MCF 10A (cell line): ENCODE data around the gene ZFP92. TPM values are rescaled to one million over a fixed set of nuclear protein-coding genes. Genes with fewer than 3 reads are reported as not detected.

Experiments used
- BruUV-seq: library from RNA; stranded (reverse); fragments of 400-500 nt; replicated peaks from 2 replicates; lab custom pipeline; 2021; lab: Mats Ljungman, UMichigan
- CTCF ChIA-PET: fragments of 300-600 bp; sonication (Branson Sonifier 250); formaldehyde crosslinking; extraction: SDS; loops from one replicate; lab custom pipeline; 2021; ENCODE audit warnings: antibody characterized with exemption, inconsistent platforms; lab: Yijun Ruan, JAX
- POLR2A ChIA-PET: fragments of 300-600, 350-650 bp; sonication (Branson Sonifier 250); formaldehyde crosslinking; extraction: SDS; loops from one replicate; lab custom pipeline; 2020; ENCODE audit warnings: antibody characterized with exemption, inconsistent platforms; lab: Yijun Ruan, JAX
- DNase-seq: peaks from one replicate; pipeline ENCODE4 v3.0.0-alpha.2; 2018; ENCODE audit not compliant: unreplicated experiment
- H3K27ac Mint-ChIP-seq: one replicate; pipeline ENCODE4 v1.8.0; 2022; ENCODE audit warnings: mild to moderate bottlenecking, low read depth, mixed read lengths; ENCODE audit not compliant: unreplicated experiment
- H3K27me3 Mint-ChIP-seq: one replicate; pipeline ENCODE4 v1.8.0; 2022; ENCODE audit warnings: mixed read lengths; ENCODE audit not compliant: insufficient read depth, unreplicated experiment
- H3K36me3 Mint-ChIP-seq: one replicate; pipeline ENCODE4 v1.8.0; 2022; ENCODE audit warnings: mild to moderate bottlenecking, moderate library complexity, mixed read lengths; ENCODE audit not compliant: insufficient read depth, unreplicated experiment
- H3K4me1 Mint-ChIP-seq: one replicate; pipeline ENCODE4 v1.8.0; 2022; ENCODE audit warnings: mixed read lengths; ENCODE audit not compliant: insufficient read depth, unreplicated experiment
- H3K4me3 Mint-ChIP-seq: one replicate; pipeline ENCODE4 v1.8.0; 2022; ENCODE audit warnings: mild to moderate bottlenecking, moderate library complexity, mixed read lengths; ENCODE audit not compliant: unreplicated experiment
- H3K9me3 Mint-ChIP-seq: one replicate; pipeline ENCODE4 v1.8.0; 2022; ENCODE audit warnings: mixed read lengths; ENCODE audit not compliant: unreplicated experiment
- CTCF ChIP-seq: fragments of 200-600 bp; IDR thresholded peaks from one replicate; pipeline ENCODE4 v1.8.0; 2022; ENCODE audit warnings: antibody characterized with exemption, mild to moderate bottlenecking; ENCODE audit not compliant: unreplicated experiment
- intact Hi-C: fragments of 100-400 bp; cut with micrococcal nuclease; formaldehyde crosslinking; loops from 2 replicates; pipeline ENCODE4 v1.14.1; 2022
- total RNA-seq: library from RNA; stranded (reverse); gene quantifications from 2 replicates; pipeline ENCODE4 v1.2.3, GENCODE V29; 2022

The ZFP92 gene
- total RNA-seq, 1 experiment from 2014 or later: not detected

- ChIA-PET CTCF (no interaction called here), POLR2A (no interaction called here)
- TF ChIP-seq CTCF: no peak
- no peak overlapping the region for H3K4me3 Mint-ChIP-seq
- intact Hi-C loops: no loop called here
- H3K9me3 Mint-ChIP-seq: no peaks in the 10 kb centered on the region
- no peak overlapping the region for H3K27ac Mint-ChIP-seq
- no peaks in the 10 kb centered on the region for H3K36me3 Mint-ChIP-seq
- H3K4me1 Mint-ChIP-seq: no peaks in the 10 kb centered on the region
- peaks cover 46% of the 10 kb centered on the region for H3K27me3 Mint-ChIP-seq
- BruUV-seq: no TSS peak
- no peak for DNase-seq
Measured at GRCh38 chrX:153416781-153417450, 5.6 kb downstream of the ZFP92 start.

- H3K9me3 Mint-ChIP-seq: no peaks in the 10 kb centered on the region
- no peaks in the 10 kb centered on the region for H3K36me3 Mint-ChIP-seq
- TF ChIP-seq CTCF: no peak
- H3K4me3 Mint-ChIP-seq: no peak overlapping the region
- no peak for DNase-seq
- H3K4me1 Mint-ChIP-seq: no peaks in the 10 kb centered on the region
- no TSS peak for BruUV-seq
- CTCF ChIA-PET: no interaction called here
- no peak overlapping the region for H3K27ac Mint-ChIP-seq
- intact Hi-C loops: no loop called here
- POLR2A ChIA-PET: no interaction called here
- peaks cover 39% of the 10 kb centered on the region for H3K27me3 Mint-ChIP-seq
Measured at GRCh38 chrX:153417637-153418036, 6.4 kb downstream of the ZFP92 start.

- BruUV-seq: no TSS peak
- no peak for DNase-seq
- Mint-ChIP-seq H3K4me1 (no peaks in the 10 kb centered on the region), H3K27me3 (peaks cover 29% of the 10 kb centered on the region), H3K4me3 (no peak overlapping the region), H3K9me3 (no peaks in the 10 kb centered on the region), H3K27ac (no peak overlapping the region), H3K36me3 (no peaks in the 10 kb centered on the region)
- intact Hi-C loops: no loop called here
- no peak for TF ChIP-seq CTCF
- POLR2A ChIA-PET: no interaction called here
- CTCF ChIA-PET: interaction anchor here (0.6 kb wide), 2 partner anchors 87 to 438 kb away, joined by 3 read pairs; partner anchors contain the start of gene ZNF275
Measured at GRCh38 chrX:153420851-153421599, 9.8 kb downstream of the ZFP92 start.

GRCh38 chrX:153421856-153422255 is 10.6 kb downstream of the ZFP92 start:
- TF ChIP-seq CTCF: no peak
- no peak overlapping the region for H3K4me3 Mint-ChIP-seq
- no TSS peak for BruUV-seq
- H3K9me3 Mint-ChIP-seq: no peaks in the 10 kb centered on the region
- POLR2A ChIA-PET: no interaction called here
- no peak for DNase-seq
- no peaks in the 10 kb centered on the region for H3K36me3 Mint-ChIP-seq
- no peak overlapping the region for H3K27ac Mint-ChIP-seq
- H3K27me3 Mint-ChIP-seq: peaks cover 21% of the 10 kb centered on the region
- intact Hi-C loops: no loop called here
- CTCF ChIA-PET: no interaction called here
- no peaks in the 10 kb centered on the region for H3K4me1 Mint-ChIP-seq
